HUES48 (cell line): ENCODE results near the gene C16orf86.
A peak's percentile ranks its signal among the peaks of the same experiment; 100 is the strongest.

ENCODE experiments used
- H3K27ac ChIP-seq: one replicate; pipeline ENCODE4 v1.7.0; 2013; ENCODE audit warnings: low read depth, low read length, inconsistent platforms
- H3K27me3 ChIP-seq: 2 replicates; pipeline ENCODE4 v1.6.1; 2013; ENCODE audit warnings: mild to moderate bottlenecking, low read length; ENCODE audit not compliant: control insufficient read depth, insufficient read depth
- H3K36me3 ChIP-seq: 2 replicates; pipeline ENCODE4 v1.6.1; 2013; ENCODE audit warnings: low read length; ENCODE audit not compliant: control insufficient read depth, insufficient read depth
- H3K4me1 ChIP-seq: 2 replicates; pipeline ENCODE4 v1.6.1; 2013; ENCODE audit warnings: mild to moderate bottlenecking, low read length; ENCODE audit not compliant: control insufficient read depth, insufficient read depth
- H3K4me3 ChIP-seq: 2 replicates; pipeline ENCODE4 v1.5.1; 2013; ENCODE audit warnings: mild to moderate bottlenecking, low read depth, low read length
- H3K9ac ChIP-seq: 2 replicates; pipeline ENCODE4 v1.6.1; 2013; ENCODE audit warnings: mild to moderate bottlenecking, low read depth, low read length, moderate library complexity
- H3K9me3 ChIP-seq: 2 replicates; pipeline ENCODE4 v1.6.1; 2013; ENCODE audit warnings: low read length; ENCODE audit not compliant: control insufficient read depth, insufficient read depth

C16orf86 gene

GRCh38 chr16:67661886-67662652, 4.5 kb upstream of the C16orf86 start:
- H3K4me3 ChIP-seq, result peak overlapping the region; percentile 88
- no peak overlapping the region; the same call in 1 of the 2 replicates for H3K9ac ChIP-seq
- H3K27ac ChIP-seq, result no peak overlapping the region
- peaks cover 14% of the 10 kb centered on the region for H3K36me3 ChIP-seq
- H3K9me3 ChIP-seq, result no peaks in the 10 kb centered on the region
- peaks cover 5% of the 10 kb centered on the region; the same call in 1 of the 2 replicates for H3K4me1 ChIP-seq
- peaks cover 5% of the 10 kb centered on the region for H3K27me3 ChIP-seq

DNA sequence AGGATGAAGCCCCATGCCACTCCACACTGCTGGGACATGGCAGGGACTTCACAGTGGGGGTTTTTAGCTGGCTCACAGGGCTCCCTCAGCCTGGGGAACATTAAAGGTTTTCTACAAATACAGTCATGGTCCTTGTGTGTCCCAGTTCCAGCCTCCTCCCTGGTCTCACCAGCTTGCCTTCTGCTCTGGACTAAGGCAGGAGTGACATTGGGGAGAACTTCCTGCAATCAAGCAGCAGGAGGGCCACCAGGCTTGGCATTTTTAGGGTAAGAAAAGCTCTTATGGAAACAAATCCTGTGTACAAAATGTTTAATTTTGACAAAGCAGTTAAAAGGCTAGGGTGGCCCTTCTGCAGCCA, 4.0 kb upstream of the C16orf86 start:
- H3K4me1 ChIP-seq, result peaks cover 10% of the 10 kb centered on the region; the same call in 1 of the 2 replicates
- H3K36me3 ChIP-seq, result peaks cover 11% of the 10 kb centered on the region
- no peak overlapping the region for H3K27ac ChIP-seq
- peaks cover 10% of the 10 kb centered on the region for H3K27me3 ChIP-seq
- H3K9me3 ChIP-seq, result no peaks in the 10 kb centered on the region
- no peak overlapping the region for H3K4me3 ChIP-seq
- H3K9ac ChIP-seq, result no peak overlapping the region

DNA sequence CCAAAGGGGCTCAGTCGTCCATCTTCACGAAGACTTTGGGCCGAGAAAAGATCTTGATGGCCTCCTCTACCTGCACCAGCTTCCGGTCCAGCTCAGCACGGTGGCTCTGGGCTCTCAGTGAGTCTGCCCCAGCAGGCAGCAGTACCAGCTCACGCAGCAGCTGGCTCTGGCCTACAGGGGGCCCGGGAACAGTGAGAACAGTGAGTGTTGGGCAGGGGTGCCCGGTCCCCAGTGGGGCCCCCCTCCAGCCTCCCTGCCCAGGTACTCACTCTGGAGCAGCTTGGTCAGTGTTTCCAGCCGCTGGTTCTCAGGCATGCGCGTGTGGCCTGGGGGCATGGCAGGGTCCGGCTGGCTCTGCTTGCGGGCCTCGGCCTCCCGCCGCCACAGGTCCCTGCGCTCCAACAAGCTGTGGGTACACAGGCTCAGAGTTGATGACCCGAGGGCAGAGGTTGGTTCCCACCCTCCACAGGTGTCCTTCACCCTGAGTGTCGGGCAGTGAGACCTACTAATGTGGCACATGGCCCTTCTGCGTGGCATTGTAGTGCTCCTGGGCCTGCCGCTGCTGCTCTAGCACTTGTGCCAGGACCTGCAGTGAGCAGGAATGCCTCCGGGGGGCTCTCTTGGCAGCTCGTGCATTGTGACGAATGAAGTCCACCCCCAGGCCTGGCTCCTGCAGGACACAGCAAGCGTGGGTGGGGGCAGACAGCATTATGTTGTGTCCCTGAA, 3.3 kb upstream of the C16orf86 start:
- peaks cover 12% of the 10 kb centered on the region; the same call in 1 of the 2 replicates for H3K4me1 ChIP-seq
- H3K27me3 ChIP-seq, result peaks cover 10% of the 10 kb centered on the region
- H3K27ac ChIP-seq, result no peak overlapping the region
- H3K9ac ChIP-seq, result no peak overlapping the region
- H3K36me3 ChIP-seq, result peaks cover 4% of the 10 kb centered on the region
- no peak overlapping the region for H3K4me3 ChIP-seq
- H3K9me3 ChIP-seq, result no peaks in the 10 kb centered on the region

DNA sequence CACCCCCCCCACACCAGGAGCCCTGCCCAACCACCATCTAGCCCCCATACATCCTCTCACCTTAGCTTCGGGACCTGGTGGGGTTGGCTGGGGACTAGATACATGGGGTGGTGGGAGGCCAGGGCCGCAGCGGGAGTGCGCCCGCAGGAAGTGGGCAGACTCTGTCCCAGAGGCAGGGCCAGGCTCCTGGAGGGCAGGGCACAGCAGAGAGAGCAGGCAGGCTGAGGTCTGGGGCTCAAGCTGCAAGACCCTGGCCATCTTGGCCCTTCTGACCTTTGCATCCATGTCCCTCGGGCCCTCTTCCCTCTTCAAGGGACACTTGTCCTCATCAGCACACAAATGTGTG, 2.8 kb upstream of the C16orf86 start:
- Histone ChIP-seq H3K4me1 (peaks cover 12% of the 10 kb centered on the region; the same call in 1 of the 2 replicates), H3K9me3 (no peaks in the 10 kb centered on the region), H3K4me3 (no peak overlapping the region), H3K9ac (no peak overlapping the region), H3K27me3 (peaks cover 10% of the 10 kb centered on the region), H3K27ac (no peak overlapping the region), H3K36me3 (no peaks in the 10 kb centered on the region; the same call in 1 of the 2 replicates)

- Histone ChIP-seq H3K9me3 (no peaks in the 10 kb centered on the region), H3K9ac (no peak overlapping the region), H3K4me1 (peaks cover 12% of the 10 kb centered on the region; the same call in 1 of the 2 replicates), H3K36me3 (no peaks in the 10 kb centered on the region; the same call in 1 of the 2 replicates), H3K4me3 (no peak overlapping the region), H3K27ac (no peak overlapping the region), H3K27me3 (peaks cover 10% of the 10 kb centered on the region)
Observed at GRCh38 chr16:67664258-67664657, 2.4 kb upstream of the C16orf86 start.

DNA sequence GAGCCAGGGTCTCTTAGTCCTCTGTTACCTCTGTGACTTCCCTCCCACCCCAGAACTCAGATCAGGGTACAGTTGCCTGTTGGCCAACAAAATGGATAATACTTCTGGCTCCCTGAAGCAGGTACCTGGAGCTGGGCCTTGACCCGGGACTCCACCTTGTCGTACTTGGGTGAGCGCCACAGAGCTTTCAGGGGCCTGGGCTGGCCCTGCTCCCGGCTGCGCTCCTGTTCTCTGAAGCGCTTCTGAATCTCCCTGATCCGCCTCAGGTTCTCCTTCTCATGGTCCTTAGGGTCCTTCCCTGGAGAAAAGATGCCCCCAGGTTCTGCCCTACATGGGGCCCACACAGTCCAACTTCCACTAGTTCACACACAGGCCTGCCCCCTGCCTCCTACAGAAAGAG, 1.7 kb upstream of the C16orf86 start:
- Histone ChIP-seq H3K9me3 (no peaks in the 10 kb centered on the region), H3K36me3 (no peaks in the 10 kb centered on the region; the same call in 1 of the 2 replicates), H3K27ac (no peak overlapping the region), H3K4me3 (no peak overlapping the region), H3K27me3 (peaks cover 10% of the 10 kb centered on the region), H3K9ac (no peak overlapping the region), H3K4me1 (peaks cover 12% of the 10 kb centered on the region; the same call in 1 of the 2 replicates)

GRCh38 chr16:67665598-67665997, 1.0 kb upstream of the C16orf86 start:
- Histone ChIP-seq H3K27ac (no peak overlapping the region), H3K9ac (no peak overlapping the region), H3K36me3 (no peaks in the 10 kb centered on the region; the same call in 1 of the 2 replicates), H3K27me3 (peaks cover 10% of the 10 kb centered on the region), H3K9me3 (no peaks in the 10 kb centered on the region), H3K4me3 (peak overlapping the region; percentile 64), H3K4me1 (peaks cover 12% of the 10 kb centered on the region; the same call in 1 of the 2 replicates)

DNA sequence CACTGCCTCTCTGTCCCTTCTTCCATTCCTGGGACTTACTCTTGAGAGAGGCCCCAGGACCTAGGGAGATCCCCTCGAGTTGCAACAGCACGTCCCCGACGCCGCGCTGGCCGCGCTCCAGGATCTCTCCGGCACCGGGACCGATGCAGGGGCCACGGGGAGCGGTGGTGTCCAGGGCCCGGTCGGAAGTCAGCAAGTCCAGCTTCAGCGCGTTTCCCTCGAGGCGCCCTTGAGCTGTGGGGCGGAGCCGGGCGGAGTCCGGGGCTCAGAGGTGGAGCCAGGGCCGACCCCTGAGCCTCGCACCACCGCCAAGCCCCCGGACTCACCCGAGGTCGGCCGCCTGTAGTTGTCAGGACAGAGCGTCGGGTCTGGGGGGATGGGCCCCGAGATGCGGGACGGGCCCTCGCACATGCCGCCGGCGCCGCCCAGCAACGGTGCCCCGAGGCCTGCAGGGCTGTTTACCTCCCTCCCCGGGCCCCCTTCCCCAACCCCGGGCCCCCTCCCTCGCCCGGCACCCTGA, 522 bp upstream of the C16orf86 start:
- Histone ChIP-seq H3K9ac (no peak overlapping the region), H3K27ac (no peak overlapping the region), H3K4me1 (peaks cover 12% of the 10 kb centered on the region; the same call in 1 of the 2 replicates)

DNA sequence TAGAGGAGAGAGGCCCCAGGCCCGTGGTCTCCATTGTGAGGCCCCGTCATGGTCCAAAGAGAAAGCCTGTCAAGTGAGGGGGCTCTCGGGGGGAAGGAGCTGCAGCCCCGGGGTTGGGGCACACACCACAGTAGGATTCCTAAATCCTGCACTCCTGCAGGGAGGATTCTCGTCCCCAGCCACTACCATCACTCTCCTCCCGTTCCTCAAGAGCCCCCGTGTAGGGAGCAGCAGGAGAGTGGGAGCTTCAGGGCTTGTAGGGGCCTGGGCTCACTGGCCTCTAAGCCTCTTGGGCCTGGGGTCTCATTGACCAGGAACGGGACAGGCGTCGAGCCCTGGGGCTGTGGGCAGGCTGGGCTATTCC, 821 bp downstream of the C16orf86 start:
- H3K27ac ChIP-seq, result no peak overlapping the region
- H3K36me3 ChIP-seq, result no peaks in the 10 kb centered on the region; the same call in 1 of the 2 replicates
- H3K4me3 ChIP-seq, result no peak overlapping the region
- peaks cover 10% of the 10 kb centered on the region for H3K27me3 ChIP-seq
- H3K9me3 ChIP-seq, result no peaks in the 10 kb centered on the region
- H3K9ac ChIP-seq, result no peak overlapping the region
- H3K4me1 ChIP-seq, result peaks cover 9% of the 10 kb centered on the region; the same call in 1 of the 2 replicates

More for the DNA sequence above, 522 bp upstream of the C16orf86 start:
- Histone ChIP-seq H3K27me3 (peaks cover 10% of the 10 kb centered on the region), H3K36me3 (no peaks in the 10 kb centered on the region; the same call in 1 of the 2 replicates), H3K9me3 (no peaks in the 10 kb centered on the region), H3K4me3 (peak overlapping the region; percentile 64)

- Histone ChIP-seq H3K4me3 (no peak overlapping the region), H3K27me3 (peaks cover 10% of the 10 kb centered on the region), H3K36me3 (no peaks in the 10 kb centered on the region), H3K9ac (no peak overlapping the region), H3K9me3 (no peaks in the 10 kb centered on the region), H3K4me1 (peaks cover 9% of the 10 kb centered on the region; the same call in 1 of the 2 replicates), H3K27ac (no peak overlapping the region)
Observed at GRCh38 chr16:67667817-67668494, 1.3 kb downstream of the C16orf86 start.
